Mesenchymal stem cell (in vitro differentiated cells and primary cell): ENCODE measurements around the gene PPP5C.
"Not testable (repeated sequence)": the region's sequence is repeated elsewhere in the genome, so short reads cannot be mapped to it uniquely, and the experiment has no call there.

Source experiments
- DNase-seq: peaks from one replicate; pipeline ENCODE4 v3.0.0-alpha.2; 2013
- H2AFZ ChIP-seq: one replicate; pipeline ENCODE4 v1.6.1; 2013; ENCODE audit warnings: low read depth, mild to moderate bottlenecking, control low read depth, inconsistent platforms, low read length, moderate library complexity
- H2AK5ac ChIP-seq: 2 replicates; pipeline ENCODE4 v1.6.1; 2013; ENCODE audit warnings: low read length, moderate library complexity, mild to moderate bottlenecking, inconsistent platforms; ENCODE audit not compliant: severe bottlenecking
- H2BK120ac ChIP-seq: one replicate; pipeline ENCODE4 v1.6.1; 2013; ENCODE audit warnings: low read depth, mild to moderate bottlenecking, inconsistent platforms, low read length, moderate library complexity
- H2BK12ac ChIP-seq, 2 experiments: one replicate each; pipeline ENCODE4 v1.6.1; 2013; ENCODE audit warnings: inconsistent platforms in 2 of 2, low read length in 2 of 2, mild to moderate bottlenecking in 2 of 2, moderate library complexity in 2 of 2, control low read depth in 1 of 2
- H2BK15ac ChIP-seq: one replicate; pipeline ENCODE4 v1.6.1; 2013; ENCODE audit warnings: mild to moderate bottlenecking, low read depth, inconsistent platforms; ENCODE audit not compliant: poor library complexity, severe bottlenecking
- H2BK5ac ChIP-seq: 2 replicates; pipeline ENCODE4 v1.6.1; 2013; ENCODE audit warnings: low read depth, mild to moderate bottlenecking, low read length, control low read depth, inconsistent platforms; ENCODE audit not compliant: poor library complexity, severe bottlenecking
- H3K14ac ChIP-seq, 2 experiments: one replicate each; pipeline ENCODE4 v1.6.1; 2013; ENCODE audit warnings: inconsistent platforms in 2 of 2, low read length in 2 of 2, control low read depth in 1 of 2, mild to moderate bottlenecking in 1 of 2, moderate library complexity in 1 of 2
- H3K18ac ChIP-seq, 2 experiments: one replicate each; pipeline ENCODE4 v1.6.1; 2013; ENCODE audit warnings: inconsistent platforms in 2 of 2, low read length in 2 of 2, control low read depth in 1 of 2, low read depth in 1 of 2, mild to moderate bottlenecking in 1 of 2
- H3K23ac ChIP-seq, 2 experiments: one replicate each; pipeline ENCODE4 v1.6.1; 2013; ENCODE audit warnings: inconsistent platforms in 2 of 2, low read length in 2 of 2, mild to moderate bottlenecking in 2 of 2, moderate library complexity in 2 of 2, control low read depth in 1 of 2
- H3K27ac ChIP-seq: 2 replicates; pipeline ENCODE4 v1.5.1; 2013; ENCODE audit warnings: mild to moderate bottlenecking, moderate library complexity, low read length, control low read depth, inconsistent platforms; ENCODE audit not compliant: poor library complexity, severe bottlenecking
- H3K27me3 ChIP-seq, 2 experiments: 2 replicates each; pipeline versions ENCODE4 v1.6.1 to v1.7.0; 2013; ENCODE audit warnings: low read length in 2 of 2, mild to moderate bottlenecking in 2 of 2, moderate library complexity in 2 of 2, control low read depth in 1 of 2, inconsistent platforms in 1 of 2; ENCODE audit not compliant: control insufficient read depth in 1 of 2, insufficient read depth in 1 of 2
- H3K36me3 ChIP-seq, 2 experiments: 2 replicates each; pipeline versions ENCODE4 v1.6.1 to v1.7.0; 2013; ENCODE audit warnings: low read length in 2 of 2, control low read depth in 1 of 2, inconsistent platforms in 1 of 2, low read depth in 1 of 2, mild to moderate bottlenecking in 1 of 2; ENCODE audit not compliant: insufficient read depth in 2 of 2, control insufficient read depth in 1 of 2
- H3K4ac ChIP-seq, 2 experiments: one replicate each; pipeline ENCODE4 v1.6.1; 2013; ENCODE audit warnings: inconsistent platforms in 2 of 2, low read length in 2 of 2, mild to moderate bottlenecking in 2 of 2, moderate library complexity in 2 of 2, control low read depth in 1 of 2, low read depth in 1 of 2
- H3K4me1 ChIP-seq: 2 replicates; pipeline ENCODE4 v1.6.1; 2013; ENCODE audit warnings: low read depth, low read length, control low read depth; ENCODE audit not compliant: control insufficient read depth, insufficient read depth
- H3K4me2 ChIP-seq: 2 replicates; pipeline ENCODE4 v1.6.1; 2013; ENCODE audit warnings: low read length, mild to moderate bottlenecking, inconsistent platforms; ENCODE audit not compliant: poor library complexity, severe bottlenecking
- H3K4me3 ChIP-seq, 2 experiments: 2 replicates each; pipeline versions ENCODE4 v1.5.1 to v1.7.0; 2013; ENCODE audit warnings: low read length in 2 of 2, mild to moderate bottlenecking in 2 of 2, control low read depth in 1 of 2, low read depth in 1 of 2; ENCODE audit not compliant: insufficient read depth in 1 of 2
- H3K79me1 ChIP-seq: replicated peaks from 2 replicates; pipeline ENCODE4 v1.6.1; 2013; ENCODE audit warnings: mild to moderate bottlenecking, control low read depth, low read length, inconsistent platforms; ENCODE audit not compliant: poor library complexity, severe bottlenecking
- H3K9ac ChIP-seq: 2 replicates; pipeline ENCODE4 v1.7.0; 2013; ENCODE audit warnings: mild to moderate bottlenecking, low read length, moderate library complexity
- H3K9me3 ChIP-seq: 2 replicates; pipeline ENCODE4 v1.7.0; 2013; ENCODE audit warnings: mild to moderate bottlenecking, low read length; ENCODE audit not compliant: control insufficient read depth
- H4K8ac ChIP-seq: one replicate; pipeline ENCODE4 v1.6.1; 2013; ENCODE audit warnings: inconsistent platforms, mild to moderate bottlenecking, low read length, moderate library complexity
- H4K91ac ChIP-seq: one replicate; pipeline ENCODE4 v1.6.1; 2013; ENCODE audit warnings: mild to moderate bottlenecking, low read length, inconsistent platforms
- WGBS: methylation state at CpG from one replicate; pipeline ENCODE4 v1.1.7; 2013; ENCODE audit warnings: mixed read lengths; 5-methylcytosine and 5-hydroxymethylcytosine counted together

The PPP5C gene

GRCh38 chr19:46375476-46376067 is 28.7 kb downstream of the PPP5C start:
- not testable (repeated sequence) for H3K9ac ChIP-seq, H2BK12ac ChIP-seq, H2BK120ac ChIP-seq, H4K8ac ChIP-seq, H3K27me3 ChIP-seq, H3K9me3 ChIP-seq, H2AK5ac ChIP-seq, H3K14ac ChIP-seq, H3K4ac ChIP-seq, H3K23ac ChIP-seq, DNase-seq, H3K4me2 ChIP-seq, H2BK5ac ChIP-seq, H3K18ac ChIP-seq, H2BK15ac ChIP-seq, H3K4me3 ChIP-seq, H3K27ac ChIP-seq
- WGBS = 93% methylated on average over 21 of the region's 22 CpGs
- Histone ChIP-seq H3K4me1 (peaks cover 33% of the 10 kb centered on the region), H2AFZ (peak overlapping the region; percentile 19), H4K91ac (peak overlapping the region; percentile 63), H3K79me1 (peaks cover 28% of the 10 kb centered on the region), H3K36me3 (peaks cover 35 to 39% of the 10 kb centered on the region in 2 experiments)

- H2AK5ac ChIP-seq = no peak overlapping the region
- H4K91ac ChIP-seq = peak overlapping the region; percentile 18
- no peak overlapping the region for H3K4me3 ChIP-seq
- H3K9ac ChIP-seq = peak overlapping the region; percentile 85
- peaks cover 32% of the 10 kb centered on the region for H3K79me1 ChIP-seq
- H3K18ac ChIP-seq = no peak overlapping the region
- peaks cover 27% of the 10 kb centered on the region for H3K4me1 ChIP-seq
- H2BK12ac ChIP-seq = no peak overlapping the region
- no peak overlapping the region for H3K27ac ChIP-seq
- H3K9me3 ChIP-seq = no peaks in the 10 kb centered on the region
- no peak overlapping the region for H2BK120ac ChIP-seq
- no peak for DNase-seq
- 97% methylated on average over 20 of the region's 20 CpGs for WGBS
- no peak overlapping the region for H3K14ac ChIP-seq
- H2BK15ac ChIP-seq = no peak overlapping the region
- H4K8ac ChIP-seq = no peak overlapping the region
- no peak overlapping the region for H2AFZ ChIP-seq
- H3K27me3 ChIP-seq = no peaks in the 10 kb centered on the region
- H3K36me3 ChIP-seq = peaks cover 42 to 44% of the 10 kb centered on the region in 2 experiments
- no peak overlapping the region for H3K4me2 ChIP-seq
- no peak overlapping the region for H3K23ac ChIP-seq
- H3K4ac ChIP-seq = no peak overlapping the region
- no peak overlapping the region for H2BK5ac ChIP-seq
These were observed 29.6 kb downstream of the PPP5C start for GRCh38 chr19:46376241-46377153.

GRCh38 chr19:46378268-46378667 is 31.4 kb downstream of the PPP5C start:
- WGBS = 20% methylated on average over 1 of the region's 2 CpGs
- H3K4me1 ChIP-seq = peaks cover 17% of the 10 kb centered on the region
- no peak overlapping the region for H3K4me3 ChIP-seq
- no peaks in the 10 kb centered on the region for H3K9me3 ChIP-seq
- no peak overlapping the region for H2BK12ac ChIP-seq
- H2AK5ac ChIP-seq = no peak overlapping the region
- no peak overlapping the region for H3K18ac ChIP-seq
- H3K27ac ChIP-seq = no peak overlapping the region
- no peak overlapping the region for H2AFZ ChIP-seq
- H3K23ac ChIP-seq = no peak overlapping the region
- DNase-seq = peak; percentile 73
- no peaks in the 10 kb centered on the region for H3K27me3 ChIP-seq
- H3K9ac ChIP-seq = peak overlapping the region; percentile 85
- H3K4ac ChIP-seq = no peak overlapping the region
- H2BK15ac ChIP-seq = no peak overlapping the region
- no peak overlapping the region for H3K4me2 ChIP-seq
- H4K91ac ChIP-seq = no peak overlapping the region
- H3K36me3 ChIP-seq = peaks cover 52 to 61% of the 10 kb centered on the region in 2 experiments
- peaks cover 40% of the 10 kb centered on the region for H3K79me1 ChIP-seq
- H2BK120ac ChIP-seq = no peak overlapping the region
- H3K14ac ChIP-seq = no peak overlapping the region
- H2BK5ac ChIP-seq = no peak overlapping the region
- H4K8ac ChIP-seq = no peak overlapping the region

- Histone ChIP-seq H3K79me1 (peaks cover 49% of the 10 kb centered on the region), H3K9ac (peak overlapping the region; percentile 85), H3K23ac (no peak overlapping the region), H3K9me3 (no peaks in the 10 kb centered on the region), H4K8ac (no peak overlapping the region), H4K91ac (no peak overlapping the region), H2BK120ac (no peak overlapping the region), H3K4ac (no peak overlapping the region), H2AFZ (no peak overlapping the region), H3K4me3 (no peak overlapping the region), H3K36me3 (peaks cover 58 to 82% of the 10 kb centered on the region in 2 experiments), H3K4me1 (peaks cover 4% of the 10 kb centered on the region), H3K18ac (no peak overlapping the region), H3K27ac (no peak overlapping the region), H2BK12ac (no peak overlapping the region), H2BK15ac (no peak overlapping the region), H2AK5ac (no peak overlapping the region), H3K14ac (no peak overlapping the region), H3K27me3 (no peaks in the 10 kb centered on the region), H3K4me2 (no peak overlapping the region), H2BK5ac (no peak overlapping the region)
- no CpG with 5 or more reads among the region's 2 CpGs for WGBS
- DNase-seq = no peak
These were observed 33.8 kb downstream of the PPP5C start for GRCh38 chr19:46380690-46381089.
